ENCODE results near the gene PAPPA. TPM values are rescaled to one million over a fixed set of nuclear protein-coding genes. Genes with fewer than 3 reads are reported as not detected.

Gene PAPPA
- polyA plus RNA-seq, 3 donors, result 0.24 to 2.9 (median 2.0) TPM

GRCh38 chr9:116168231-116168630, 14.6 kb downstream of the PAPPA start:
- no peak overlapping the region for H3K27ac ChIP-seq (ENCODE audit: low read depth, low read length)

DNA sequence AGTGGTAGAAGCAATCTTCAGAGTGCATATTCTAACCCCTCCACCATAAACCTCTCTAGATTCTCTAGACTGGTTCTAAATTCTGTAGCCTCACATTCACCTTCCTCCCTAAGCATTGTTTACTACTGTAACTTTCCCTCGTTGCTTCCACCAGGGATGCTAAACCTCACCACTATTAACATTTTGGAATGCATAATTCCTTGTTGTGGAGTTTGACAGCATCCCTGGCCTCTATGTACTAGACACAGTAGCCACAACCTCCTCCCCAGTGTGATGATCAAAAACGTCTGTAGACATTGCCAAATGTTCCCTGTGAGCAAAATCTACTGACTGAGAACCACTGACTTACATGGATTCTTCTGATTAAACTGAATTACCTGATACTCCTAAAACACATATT, 18.6 kb downstream of the PAPPA start:
- no peak overlapping the region for H3K27ac ChIP-seq (ENCODE audit: low read depth, low read length)
- 42 to 69% (median 50%) methylated on average over 2 of the region's 2 CpGs for WGBS, 3 donors

DNA sequence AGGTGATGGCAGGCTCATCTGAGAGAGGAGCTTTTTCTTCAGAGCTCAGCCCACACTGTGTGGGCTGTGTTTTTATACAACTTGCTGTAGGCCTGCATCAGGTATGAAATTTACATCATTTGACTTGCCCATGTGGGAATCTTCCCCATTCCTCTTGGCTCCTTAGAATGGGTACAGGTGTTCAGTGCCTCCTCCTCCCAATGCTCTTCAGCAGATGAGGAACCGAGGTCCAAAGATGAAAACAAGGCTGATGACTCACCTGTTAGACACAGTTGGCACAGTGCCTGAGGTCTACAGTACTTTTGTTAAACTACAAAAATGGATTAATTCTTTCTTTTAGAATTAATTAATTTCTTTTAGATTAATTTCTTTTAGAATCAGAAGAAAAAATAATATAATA, 20.8 kb downstream of the PAPPA start:
- H3K27ac ChIP-seq (ENCODE audit: low read depth, low read length), result no peak overlapping the region
- 44 to 69% (median 64%) methylated on average over 1 of the region's 1 CpG for WGBS, 3 donors

- no peak overlapping the region for H3K27ac ChIP-seq (ENCODE audit: low read depth, low read length)
- 25 to 57% (median 52%) methylated on average over 1 of the region's 1 CpG for WGBS, 3 donors
Measured at GRCh38 chr9:116175614-116176013, 22.0 kb downstream of the PAPPA start.

GRCh38 chr9:116178481-116179211, 25.1 kb downstream of the PAPPA start:
- no peak overlapping the region for H3K27ac ChIP-seq (ENCODE audit: low read depth, low read length)
- 54 to 69% (median 65%) methylated on average over 3 of the region's 3 CpGs for WGBS, 3 donors

DNA sequence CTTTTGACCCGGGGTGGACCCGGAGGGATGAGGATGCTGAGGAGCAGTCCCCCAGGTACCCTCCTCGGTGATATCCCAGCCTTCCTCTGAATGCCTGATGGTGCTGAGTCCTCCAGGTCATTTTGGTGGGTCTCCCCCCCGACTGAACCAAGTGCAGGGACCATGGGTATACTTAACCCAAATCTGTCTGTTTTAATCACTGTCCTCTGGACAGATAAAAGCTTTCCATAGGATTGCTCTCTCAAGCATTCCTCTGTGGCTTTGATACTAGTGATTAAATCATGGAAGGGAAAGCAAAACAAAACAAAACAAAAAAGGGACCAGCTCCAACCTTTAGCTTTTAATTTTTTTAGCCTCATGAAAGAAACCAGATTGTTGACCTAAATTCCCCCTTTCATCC, 26.0 kb downstream of the PAPPA start:
- WGBS, 3 donors, result 68 to 77% (median 71%) methylated on average over 4 of the region's 4 CpGs
- H3K27ac ChIP-seq (ENCODE audit: low read depth, low read length), result no peak overlapping the region

- H3K27ac ChIP-seq (ENCODE audit: low read depth, low read length), result no peak overlapping the region
- WGBS, 3 donors, result 52 to 70% (median 67%) methylated on average over 3 of the region's 3 CpGs
Measured at GRCh38 chr9:116181853-116182610, 28.4 kb downstream of the PAPPA start.

GRCh38 chr9:116182876-116183275, 29.3 kb downstream of the PAPPA start:
- 80 to 84% (median 83%) methylated on average over 5 of the region's 5 CpGs for WGBS, 3 donors
- H3K27ac ChIP-seq (ENCODE audit: low read depth, low read length), result no peak overlapping the region

DNA sequence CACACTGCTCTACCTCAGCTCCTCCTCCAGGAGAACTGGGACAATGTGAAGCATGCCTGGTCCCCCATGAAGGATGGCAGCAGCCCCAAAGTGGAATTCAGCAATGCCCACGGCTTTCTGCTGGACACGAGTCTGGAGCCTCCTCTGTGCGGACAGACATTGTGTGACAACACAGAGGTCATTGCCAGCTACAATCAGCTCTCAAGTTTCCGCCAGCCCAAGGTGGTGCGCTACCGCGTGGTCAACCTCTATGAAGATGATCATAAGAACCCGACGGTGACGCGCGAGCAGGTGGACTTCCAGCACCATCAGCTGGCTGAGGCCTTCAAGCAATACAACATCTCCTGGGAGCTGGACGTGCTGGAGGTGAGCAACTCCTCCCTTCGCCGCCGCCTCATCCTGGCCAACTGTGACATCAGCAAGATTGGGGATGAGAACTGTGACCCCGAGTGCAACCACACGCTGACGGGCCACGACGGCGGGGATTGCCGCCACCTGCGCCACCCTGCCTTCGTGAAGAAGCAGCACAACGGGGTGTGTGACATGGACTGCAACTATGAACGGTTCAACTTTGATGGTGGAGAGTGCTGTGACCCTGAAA, 34.1 kb downstream of the PAPPA start:
- 95 to 96% (median 95%) methylated on average over 27 of the region's 27 CpGs for WGBS, 3 donors
- H3K27ac ChIP-seq (ENCODE audit: low read depth, low read length), result no peak overlapping the region

GRCh38 chr9:116189683-116190082, 36.1 kb downstream of the PAPPA start:
- H3K27ac ChIP-seq (ENCODE audit: low read depth, low read length), result no peak overlapping the region
- WGBS, 3 donors, result 52 to 74% (median 73%) methylated on average over 5 of the region's 5 CpGs

GRCh38 chr9:116190637-116191396, 37.2 kb downstream of the PAPPA start:
- H3K27ac ChIP-seq (ENCODE audit: low read depth, low read length), result no peak overlapping the region
- 79 to 83% (median 81%) methylated on average over 6 of the region's 6 CpGs for WGBS, 3 donors

- 80 to 94% (median 85%) methylated on average over 2 of the region's 2 CpGs for WGBS, 3 donors
- H3K27ac ChIP-seq (ENCODE audit: low read depth, low read length), result no peak overlapping the region
Measured at GRCh38 chr9:116191576-116192415, 38.2 kb downstream of the PAPPA start.

- H3K27ac ChIP-seq (ENCODE audit: low read depth, low read length), result no peak overlapping the region
Measured at GRCh38 chr9:116193636-116194035, 40.0 kb downstream of the PAPPA start.

- WGBS, 3 donors, result 63 to 74% (median 72%) methylated on average over 2 of the region's 2 CpGs
- H3K27ac ChIP-seq (ENCODE audit: low read depth, low read length), result no peak overlapping the region
Measured at GRCh38 chr9:116196806-116197205, 43.2 kb downstream of the PAPPA start.

DNA sequence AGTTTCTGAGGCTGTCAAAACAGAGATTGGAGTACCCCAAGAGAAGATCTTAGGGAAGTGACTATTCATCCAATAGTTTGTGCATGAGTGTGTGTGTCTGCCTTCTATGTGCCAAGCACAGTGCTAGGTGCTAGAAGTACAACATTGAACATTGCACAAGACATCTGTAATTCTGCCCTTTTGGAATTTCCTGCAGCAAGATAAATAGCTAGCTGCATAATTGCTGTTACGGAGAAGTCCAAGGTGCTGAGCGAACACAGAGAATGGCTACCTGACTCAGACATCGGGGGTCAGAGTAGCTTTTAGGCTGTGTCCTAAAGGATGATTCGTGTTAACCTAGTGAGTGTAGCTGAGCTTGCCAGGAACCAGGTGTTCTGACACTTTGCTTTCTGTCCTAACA, 44.8 kb downstream of the PAPPA start:
- 42 to 84% (median 83%) methylated on average over 4 of the region's 4 CpGs for WGBS, 3 donors
- no peak overlapping the region for H3K27ac ChIP-seq (ENCODE audit: low read depth, low read length)

- WGBS, 3 donors, result 70 to 79% (median 76%) methylated on average over 5 of the region's 5 CpGs
- no peak overlapping the region for H3K27ac ChIP-seq (ENCODE audit: low read depth, low read length)
Measured at GRCh38 chr9:116202219-116202912, 48.8 kb downstream of the PAPPA start.

DNA sequence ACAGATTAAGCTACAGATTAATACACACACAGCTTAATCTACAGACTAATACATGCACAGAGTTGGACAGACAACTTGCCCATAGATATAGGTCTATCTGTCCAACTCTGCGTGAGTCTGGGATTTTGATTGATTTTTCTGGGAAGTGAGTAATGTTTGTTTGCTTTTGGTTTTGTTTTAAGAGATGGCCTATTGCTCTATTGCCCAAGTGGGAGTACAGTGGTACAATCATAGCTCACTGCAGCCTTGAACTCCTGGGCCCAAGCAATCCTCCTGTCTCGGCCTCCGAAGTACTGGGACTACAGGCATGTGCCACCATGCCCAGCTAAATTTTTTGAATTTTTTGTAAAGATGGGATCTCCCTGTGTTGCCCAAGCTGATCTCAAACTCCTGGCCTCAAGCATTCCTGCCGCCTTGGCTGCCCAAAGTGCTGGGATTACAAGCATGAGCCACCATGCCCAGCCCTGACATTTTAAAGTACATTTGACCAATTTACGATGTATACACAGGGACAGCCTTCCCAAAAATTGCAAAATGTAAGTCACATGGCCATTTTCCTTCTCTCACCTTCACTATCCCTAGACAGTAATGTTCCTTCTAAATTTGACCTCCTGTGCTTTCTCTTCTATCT, 50.8 kb downstream of the PAPPA start:
- 76 to 79% (median 79%) methylated on average over 5 of the region's 5 CpGs for WGBS, 3 donors
- no peak overlapping the region for H3K27ac ChIP-seq (ENCODE audit: low read depth, low read length)
